ENCODE measurements around the gene UBQLNL.

DNA sequence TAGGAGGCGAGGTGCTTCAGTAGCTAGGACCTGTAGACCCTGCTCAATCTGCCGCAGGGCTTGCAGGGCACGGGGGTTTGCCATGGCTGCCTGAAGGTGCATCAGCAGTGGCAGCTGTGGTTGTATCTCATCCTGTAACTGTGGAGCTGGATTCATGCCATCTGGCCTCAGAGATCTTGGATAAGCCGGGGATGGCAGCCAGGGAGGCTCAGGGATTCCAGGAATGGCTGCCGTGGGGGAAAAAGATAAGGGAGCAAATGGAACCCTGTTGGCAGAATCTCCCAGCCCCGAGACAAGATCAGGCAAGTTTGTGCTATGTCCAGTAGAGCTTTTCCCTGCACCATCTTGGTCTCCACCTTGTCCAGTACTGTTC is 8.6 kb downstream of the UBQLNL start:
- TF ChIP-seq, protein P1, sequence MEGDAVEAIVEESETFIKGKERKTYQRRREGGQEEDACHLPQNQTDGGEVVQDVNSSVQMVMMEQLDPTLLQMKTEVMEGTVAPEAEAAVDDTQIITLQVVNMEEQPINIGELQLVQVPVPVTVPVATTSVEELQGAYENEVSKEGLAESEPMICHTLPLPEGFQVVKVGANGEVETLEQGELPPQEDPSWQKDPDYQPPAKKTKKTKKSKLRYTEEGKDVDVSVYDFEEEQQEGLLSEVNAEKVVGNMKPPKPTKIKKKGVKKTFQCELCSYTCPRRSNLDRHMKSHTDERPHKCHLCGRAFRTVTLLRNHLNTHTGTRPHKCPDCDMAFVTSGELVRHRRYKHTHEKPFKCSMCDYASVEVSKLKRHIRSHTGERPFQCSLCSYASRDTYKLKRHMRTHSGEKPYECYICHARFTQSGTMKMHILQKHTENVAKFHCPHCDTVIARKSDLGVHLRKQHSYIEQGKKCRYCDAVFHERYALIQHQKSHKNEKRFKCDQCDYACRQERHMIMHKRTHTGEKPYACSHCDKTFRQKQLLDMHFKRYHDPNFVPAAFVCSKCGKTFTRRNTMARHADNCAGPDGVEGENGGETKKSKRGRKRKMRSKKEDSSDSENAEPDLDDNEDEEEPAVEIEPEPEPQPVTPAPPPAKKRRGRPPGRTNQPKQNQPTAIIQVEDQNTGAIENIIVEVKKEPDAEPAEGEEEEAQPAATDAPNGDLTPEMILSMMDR (IDR thresholded peaks at IDR 0.05) = no peak
- TF ChIP-seq ZFX (IDR thresholded peaks at IDR 0.05; ENCODE audit: borderline replicate concordance) = no peak

Data from 22Rv1 (cell line).